ENCODE measurements around the gene APOH.

DNA sequence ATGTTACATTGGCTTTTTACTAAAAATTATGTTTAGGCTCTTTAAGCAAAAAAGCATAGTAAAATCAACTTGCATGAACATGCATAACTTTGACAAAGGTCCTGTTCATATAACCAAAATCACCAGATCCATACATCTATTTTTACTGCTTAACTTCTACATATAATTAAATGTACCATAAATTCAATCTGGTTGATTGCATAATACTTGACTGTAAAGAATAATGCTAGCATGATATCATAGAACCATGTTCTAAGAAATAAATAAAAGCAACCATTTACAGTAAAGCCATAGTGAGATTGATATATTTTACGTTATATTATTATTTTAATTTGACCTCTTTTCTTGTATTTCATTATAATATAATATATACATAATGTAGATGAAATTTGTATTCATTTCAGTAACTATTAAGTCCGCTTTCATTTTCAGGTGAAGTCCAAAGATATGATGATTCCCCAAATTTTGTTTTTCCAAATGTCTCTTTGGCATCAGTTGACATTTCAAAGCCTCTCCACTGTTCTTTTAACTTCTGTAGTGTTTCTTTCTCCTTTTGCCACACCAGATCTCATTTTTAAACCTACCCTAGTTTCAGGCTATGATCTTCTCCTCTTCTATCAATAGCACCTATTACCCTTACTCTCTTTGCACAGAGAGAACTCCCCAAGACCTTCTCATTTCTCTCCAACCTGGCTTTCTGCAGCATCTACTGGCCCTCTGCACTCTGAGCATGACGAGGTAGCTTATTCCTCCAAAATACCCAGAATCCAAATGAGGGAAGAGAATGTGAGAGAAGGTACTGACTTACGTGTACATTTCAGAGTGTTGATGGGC is 1.8 kb downstream of the APOH start:
- TF ChIP-seq CTCF (IDR thresholded peaks at IDR 0.05) (no peak), POLR2A (IDR thresholded peaks at IDR 0.05) (no peak), POLR2AphosphoS5 (IDR thresholded peaks at IDR 0.05) (no peak), EP300 (IDR thresholded peaks at IDR 0.05; ENCODE audit: low read depth) (no peak)
